Astrocyte of the spinal cord (primary cell): ENCODE measurements around the gene ZNF497.

Experiments used
- DNase-seq: peaks from one replicate; pipeline ENCODE4 v3.0.0; 2011; ENCODE audit warnings: low read depth, low spot score
- H3K4me3 ChIP-seq: 2 replicates; pipeline ENCODE4 v1.5.1; 2011; ENCODE audit warnings: low read depth, mild to moderate bottlenecking, low read length, moderate library complexity
- CTCF ChIP-seq: IDR thresholded peaks from 2 replicates; pipeline ENCODE4 v1.5.1; 2012; ENCODE audit warnings: low read depth, mild to moderate bottlenecking, low read length, inconsistent platforms
- in situ Hi-C: cut with HindIII; loops from 2 replicates; pipeline ENCODE4 v1.10.0; 2017; ENCODE audit warnings: low sequenced_read_pairs

ZNF497 gene

GRCh38 chr19:58354478-58355030, 8.0 kb downstream of the ZNF497 start:
- no peak for DNase-seq
- in situ Hi-C loops = no loop called here
- no peak for TF ChIP-seq CTCF
- H3K4me3 ChIP-seq = no peak overlapping the region

GRCh38 chr19:58353717-58354477, 8.7 kb downstream of the ZNF497 start:
- H3K4me3 ChIP-seq = no peak overlapping the region
- TF ChIP-seq CTCF = no peak
- in situ Hi-C loops = no loop called here

GRCh38 chr19:58352760-58353671, 9.5 kb downstream of the ZNF497 start, which contains the start of gene A1BG:
A1BG (minus strand) TSS chr19:58353492; CDS start chr19:58353437, 55 bp downstream.
- no peak for TF ChIP-seq CTCF
- DNase-seq = no peak
- H3K4me3 ChIP-seq = no peak within 1 kb of the TSS
- in situ Hi-C loops = no loop called here

More at GRCh38 chr19:58353717-58354477, 8.7 kb downstream of the ZNF497 start:
- DNase-seq = no peak

GRCh38 chr19:58351990-58352755, 10.4 kb downstream of the ZNF497 start:
- no peak for DNase-seq
- H3K4me3 ChIP-seq = no peak overlapping the region
- TF ChIP-seq CTCF = no peak
- in situ Hi-C loops = no loop called here

GRCh38 chr19:58351558-58351878, 11.0 kb downstream of the ZNF497 start:
- in situ Hi-C loops = no loop called here
- H3K4me3 ChIP-seq = no peak overlapping the region
- no peak for DNase-seq
- no peak for TF ChIP-seq CTCF

GRCh38 chr19:58350871-58351557, 11.5 kb downstream of the ZNF497 start:
- in situ Hi-C loops = no loop called here
- no peak for TF ChIP-seq CTCF
- no peak for DNase-seq

More at GRCh38 chr19:58350871-58351557, 11.5 kb downstream of the ZNF497 start:
- no peak overlapping the region for H3K4me3 ChIP-seq
